ENCODE data around the gene SLC26A6.

- TF ChIP-seq CTCF (IDR thresholded peaks at IDR 0.05): no peak
- no peak for TF ChIP-seq POLR2AphosphoS5 (IDR thresholded peaks at IDR 0.05; ENCODE audit: low read depth, low read length)
Observed at GRCh38 chr3:48684054-48684349, 48.7 kb upstream of the SLC26A6 start.
